ENCODE data around the gene NOL8. TPM values are rescaled to one million over a fixed set of nuclear protein-coding genes. Genes with fewer than 3 reads are reported as not detected.

NOL8 gene
- total RNA-seq, 2 donors from 2014 or later, result 13.3 to 17.6 TPM

- no peak for ATAC-seq
- intact Hi-C loops (cut with DNase I), result loop anchor here in 1 of 2 donors (10.0 kb wide), 1 partner anchor 310 kb away; no protein-coding TSS in a partner anchor
- no peak for DNase-seq
Observed at GRCh38 chr9:92324431-92324830, 719 bp downstream of the NOL8 start.

- no peak for DNase-seq
- intact Hi-C loops (cut with DNase I), result no loop called here
- no peak for ATAC-seq
Observed at GRCh38 chr9:92315456-92315855, 9.7 kb downstream of the NOL8 start.

GRCh38 chr9:92313624-92314012, 11.5 kb downstream of the NOL8 start:
- intact Hi-C loops (cut with DNase I), result no loop called here
- ATAC-seq (peak in 1 of 2 donors; percentile 25), DNase-seq (no peak)

GRCh38 chr9:92312887-92313623, 12.1 kb downstream of the NOL8 start:
- ATAC-seq (no peak), DNase-seq (no peak)
- intact Hi-C loops (cut with DNase I), result no loop called here

GRCh38 chr9:92310562-92310961, 14.6 kb downstream of the NOL8 start:
- DNase-seq, result no peak
- intact Hi-C loops (cut with DNase I), result no loop called here
- no peak for ATAC-seq

- no peak for DNase-seq
- intact Hi-C loops (cut with DNase I), result no loop called here
- no peak for ATAC-seq
Observed at GRCh38 chr9:92308893-92309292, 16.3 kb downstream of the NOL8 start.

- intact Hi-C loops (cut with DNase I), result no loop called here
- no peak for ATAC-seq
Observed at GRCh38 chr9:92300936-92301335, 24.2 kb downstream of the NOL8 start.

GRCh38 chr9:92299116-92299515, 26.0 kb downstream of the NOL8 start:
- intact Hi-C loops (cut with DNase I), result no loop called here
- ATAC-seq (no peak), DNase-seq (no peak)

More at GRCh38 chr9:92300936-92301335, 24.2 kb downstream of the NOL8 start:
- no peak for DNase-seq

GRCh38 chr9:92298036-92298435, 27.1 kb downstream of the NOL8 start:
- intact Hi-C loops (cut with DNase I), result no loop called here
- DNase-seq (no peak), ATAC-seq (no peak)

GRCh38 chr9:92297611-92298010, 27.5 kb downstream of the NOL8 start:
- ATAC-seq, result no peak

GRCh38 chr9:92295827-92296258, 29.3 kb downstream of the NOL8 start:
- ATAC-seq (no peak), DNase-seq (no peak)
- intact Hi-C loops (cut with DNase I), result no loop called here

More at GRCh38 chr9:92297611-92298010, 27.5 kb downstream of the NOL8 start:
- intact Hi-C loops (cut with DNase I), result no loop called here
- DNase-seq, result no peak

GRCh38 chr9:92295240-92295790, 29.8 kb downstream of the NOL8 start:
- DNase-seq, result no peak
- intact Hi-C loops (cut with DNase I), result no loop called here
- ATAC-seq, result no peak

- no peak for DNase-seq
- intact Hi-C loops (cut with DNase I), result no loop called here
- ATAC-seq, result peak in 1 of 2 donors; percentile 24
Observed at GRCh38 chr9:92294297-92294676, 30.9 kb downstream of the NOL8 start.

- peak; percentile 100 for ATAC-seq
- intact Hi-C loops (cut with DNase I), result no loop called here
- DNase-seq, result peak; percentile 98
Observed at GRCh38 chr9:92293452-92294296, 31.5 kb downstream of the NOL8 start, which contains the start of gene IARS1. Gene IARS1, minus strand, starts transcription at chr9:92293697. Its CDS starts 4,278 bp downstream, at chr9:92289419.

- DNase-seq (no peak), ATAC-seq (no peak)
- intact Hi-C loops (cut with DNase I), result no loop called here
Observed at GRCh38 chr9:92293075-92293354, 32.1 kb downstream of the NOL8 start.

GRCh38 chr9:92292338-92293074, 32.6 kb downstream of the NOL8 start:
- ATAC-seq (no peak), DNase-seq (no peak)
- intact Hi-C loops (cut with DNase I), result no loop called here

GRCh38 chr9:92291577-92291976, 33.6 kb downstream of the NOL8 start:
- no peak for DNase-seq
- no peak for ATAC-seq
- intact Hi-C loops (cut with DNase I), result no loop called here

GRCh38 chr9:92290785-92291429, 34.2 kb downstream of the NOL8 start:
- DNase-seq (no peak), ATAC-seq (no peak)
- intact Hi-C loops (cut with DNase I), result no loop called here

Measured in left cardiac atrium (tissue), 4 donors.